NB4 (cell line): ENCODE data around the gene NFATC1.

ENCODE experiments used
- CTCF ChIP-seq: IDR thresholded peaks from one replicate; pipeline ENCODE4 v1.5.1; 2012; ENCODE audit warnings: low read depth, low read length
- POLR2A ChIP-seq: IDR thresholded peaks from 2 replicates; pipeline ENCODE4 v1.6.1; 2011; ENCODE audit warnings: mild to moderate bottlenecking; ENCODE audit not compliant: insufficient read length; ENCODE audit errors: extremely low read depth

GRCh38 chr18:79573921-79574491 lies 178.3 kb downstream of the NFATC1 start:
- TF ChIP-seq CTCF (no peak), POLR2A (no peak)
